ENCODE measurements around the gene CDC42EP2. TPM values are rescaled to one million over a fixed set of nuclear protein-coding genes. Genes with fewer than 3 reads are reported as not detected.
A peak's percentile ranks its signal among the peaks of the same experiment; 100 is the strongest.

CDC42EP2 gene
- total and polyA plus RNA-seq, 2 of the 13 experiments (the other 11 are each of a cell fraction or from before 2014, with no cell fraction given): 2.3 to 7.1 TPM

DNA sequence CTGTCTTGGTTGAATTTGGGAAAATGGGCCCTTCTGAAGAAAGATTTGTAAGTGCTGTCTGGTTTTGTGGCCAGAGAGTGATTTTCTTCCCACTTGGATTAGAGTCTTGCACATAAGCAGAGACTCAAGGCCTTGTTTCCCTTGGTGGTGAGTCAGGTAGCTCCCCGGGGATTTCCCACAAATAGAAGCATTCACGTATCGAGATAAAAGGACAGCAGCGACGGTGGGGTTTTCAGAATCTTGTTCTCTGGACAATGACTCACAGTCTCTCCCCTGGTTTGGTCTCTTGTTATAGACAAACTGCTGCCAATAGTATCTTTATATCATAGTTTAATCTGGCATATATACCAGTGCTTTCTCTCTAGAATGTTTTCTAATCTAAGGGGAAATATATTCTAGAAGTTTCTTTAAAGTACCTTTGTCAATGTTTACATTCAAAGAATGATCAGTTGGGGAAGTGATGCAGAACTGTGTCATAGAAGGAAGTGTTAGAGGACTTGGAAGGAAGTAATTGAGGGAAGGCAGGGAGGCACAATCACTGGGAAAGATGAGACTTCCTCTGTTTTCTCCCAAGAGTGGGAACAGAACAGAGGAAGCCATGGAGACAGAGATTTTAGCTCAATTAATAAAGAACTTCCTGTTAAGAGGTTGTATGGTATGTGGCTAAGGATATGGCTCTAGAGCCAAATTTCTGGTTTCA lies 34.8 kb upstream of the CDC42EP2 start:
- Histone ChIP-seq H3K27me3 (ENCODE audit: control insufficient read depth in 1 of 2, insufficient read depth in 2 of 2, low read length in 2 of 2) (no peaks in the 10 kb centered on the region), H3K27ac (ENCODE audit: extremely low read length, insufficient read depth, low read length) (no peak overlapping the region), H3K4me2 (ENCODE audit: low read depth, low read length) (no peak overlapping the region), H3K4me3 (replicated peaks in 1 of 3; ENCODE audit: insufficient read depth in 1 of 3, low read depth in 2 of 3, low read length in 3 of 3) (no peak overlapping the region), H2AFZ (ENCODE audit: low read length) (no peak overlapping the region), H4K20me1 (ENCODE audit: insufficient read depth, low read length) (no peaks in the 10 kb centered on the region), H3K4me1 (ENCODE audit: insufficient read depth, low read length) (peaks cover 20% of the 10 kb centered on the region), H3K36me3 (replicated peaks in 1 of 2; ENCODE audit: control insufficient read depth in 1 of 2, insufficient read depth in 2 of 2, low read length in 2 of 2) (peaks cover 10 to 43% of the 10 kb centered on the region in 2 experiments; a peak in 4 of 5 replicates), H3K9me3 (ENCODE audit: low read length) (no peaks in the 10 kb centered on the region), H3K79me2 (ENCODE audit: insufficient read depth, low read length) (no peaks in the 10 kb centered on the region), H3K9ac (ENCODE audit: insufficient read depth, low read depth, low read length) (no peak overlapping the region)
- BruUV-seq (replicated peaks): no TSS peak
- CTCF ChIA-PET (ENCODE audit: low intra/inter-chr PET ratio, low total read pairs): no interaction called here
- TF ChIP-seq FOSL2 (CRISPR knock-in tag; IDR thresholded peaks at IDR 0.05): peak; percentile 43; the same call in 1 of the 2 replicates
- no peak for TF ChIP-seq ZNF24 (IDR thresholded peaks at IDR 0.05)
- in situ Hi-C loops (cut with HindIII; ENCODE audit: extremely low pct_ligation_motif_present, low pct_unique_long_range_greater_than_20kb) (loop anchor here (5.0 kb wide), 1 partner anchor 37 kb away; no protein-coding TSS in a partner anchor), intact Hi-C loops (cut with micrococcal nuclease; ENCODE audit: unreplicated experiment) (no loop called here)
- WGBS (ENCODE audit: low lambda C conversion rate): 76% methylated on average over 5 of the region's 5 CpGs
- POLR2A ChIA-PET: interaction anchor here (2.2 kb wide), 1 partner anchor 34 kb away, joined by 13 read pairs; the partner anchor contains the start of gene CDC42EP2
- FAIRE-seq: no peak
- ATAC-seq: no peak
- peak; percentile 24 for DNase-seq (ENCODE audit: low spot score)

DNA sequence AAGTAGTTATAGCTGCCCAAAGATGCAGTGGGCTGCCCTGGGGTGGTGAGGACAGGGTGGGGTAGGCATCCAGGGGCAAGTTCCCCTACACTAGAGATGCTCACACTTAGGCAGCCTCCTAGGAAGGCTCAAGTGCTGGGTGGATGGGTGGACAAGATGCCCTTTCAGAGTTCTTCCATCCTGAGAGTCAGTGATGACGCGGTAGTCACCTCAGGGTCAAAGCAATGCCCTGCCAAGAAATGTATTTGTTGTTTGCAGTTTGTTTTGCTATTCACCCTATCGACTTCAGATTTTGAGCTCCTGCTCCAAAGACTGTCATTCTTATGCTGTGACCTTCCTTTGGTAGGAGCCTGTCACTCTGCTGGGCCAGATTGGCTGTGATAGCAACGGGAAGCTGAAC lies 34.0 kb upstream of the CDC42EP2 start:
- H3K9ac ChIP-seq (ENCODE audit: insufficient read depth, low read depth, low read length): no peak overlapping the region
- no peaks in the 10 kb centered on the region for H3K79me2 ChIP-seq (ENCODE audit: insufficient read depth, low read length)
- no peak overlapping the region for H3K27ac ChIP-seq (ENCODE audit: extremely low read length, insufficient read depth, low read length)
- no peak overlapping the region for H3K4me2 ChIP-seq (ENCODE audit: low read depth, low read length)
- intact Hi-C loops (cut with micrococcal nuclease; ENCODE audit: unreplicated experiment): no loop called here
- H3K4me1 ChIP-seq (ENCODE audit: insufficient read depth, low read length): peaks cover 13% of the 10 kb centered on the region
- no peaks in the 10 kb centered on the region for H4K20me1 ChIP-seq (ENCODE audit: insufficient read depth, low read length)
- H3K36me3 ChIP-seq (replicated peaks in 1 of 2; ENCODE audit: control insufficient read depth in 1 of 2, insufficient read depth in 2 of 2, low read length in 2 of 2): peaks cover 11 to 44% of the 10 kb centered on the region in 2 experiments; a peak in 4 of 5 replicates
- no TSS peak for BruUV-seq (replicated peaks)
- in situ Hi-C loops (cut with HindIII; ENCODE audit: extremely low pct_ligation_motif_present, low pct_unique_long_range_greater_than_20kb): no loop called here
- H3K27me3 ChIP-seq (ENCODE audit: control insufficient read depth in 1 of 2, insufficient read depth in 2 of 2, low read length in 2 of 2): no peaks in the 10 kb centered on the region
- H2AFZ ChIP-seq (ENCODE audit: low read length): no peak overlapping the region
- CTCF ChIA-PET (ENCODE audit: low intra/inter-chr PET ratio, low total read pairs): no interaction called here
- no peaks in the 10 kb centered on the region for H3K9me3 ChIP-seq (ENCODE audit: low read length)
- 95% methylated on average over 4 of the region's 4 CpGs for WGBS (ENCODE audit: low lambda C conversion rate)
- FAIRE-seq (no peak), ATAC-seq (no peak), DNase-seq (ENCODE audit: low spot score) (no peak)
- no peak overlapping the region for H3K4me3 ChIP-seq (replicated peaks in 1 of 3; ENCODE audit: insufficient read depth in 1 of 3, low read depth in 2 of 3, low read length in 3 of 3)
- POLR2A ChIA-PET: no interaction called here
- TF ChIP-seq, protein P1, sequence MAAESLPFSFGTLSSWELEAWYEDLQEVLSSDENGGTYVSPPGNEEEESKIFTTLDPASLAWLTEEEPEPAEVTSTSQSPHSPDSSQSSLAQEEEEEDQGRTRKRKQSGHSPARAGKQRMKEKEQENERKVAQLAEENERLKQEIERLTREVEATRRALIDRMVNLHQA (CRISPR knock-in tag; IDR thresholded peaks at IDR 0.05): no peak
- TF ChIP-seq, protein P2, sequence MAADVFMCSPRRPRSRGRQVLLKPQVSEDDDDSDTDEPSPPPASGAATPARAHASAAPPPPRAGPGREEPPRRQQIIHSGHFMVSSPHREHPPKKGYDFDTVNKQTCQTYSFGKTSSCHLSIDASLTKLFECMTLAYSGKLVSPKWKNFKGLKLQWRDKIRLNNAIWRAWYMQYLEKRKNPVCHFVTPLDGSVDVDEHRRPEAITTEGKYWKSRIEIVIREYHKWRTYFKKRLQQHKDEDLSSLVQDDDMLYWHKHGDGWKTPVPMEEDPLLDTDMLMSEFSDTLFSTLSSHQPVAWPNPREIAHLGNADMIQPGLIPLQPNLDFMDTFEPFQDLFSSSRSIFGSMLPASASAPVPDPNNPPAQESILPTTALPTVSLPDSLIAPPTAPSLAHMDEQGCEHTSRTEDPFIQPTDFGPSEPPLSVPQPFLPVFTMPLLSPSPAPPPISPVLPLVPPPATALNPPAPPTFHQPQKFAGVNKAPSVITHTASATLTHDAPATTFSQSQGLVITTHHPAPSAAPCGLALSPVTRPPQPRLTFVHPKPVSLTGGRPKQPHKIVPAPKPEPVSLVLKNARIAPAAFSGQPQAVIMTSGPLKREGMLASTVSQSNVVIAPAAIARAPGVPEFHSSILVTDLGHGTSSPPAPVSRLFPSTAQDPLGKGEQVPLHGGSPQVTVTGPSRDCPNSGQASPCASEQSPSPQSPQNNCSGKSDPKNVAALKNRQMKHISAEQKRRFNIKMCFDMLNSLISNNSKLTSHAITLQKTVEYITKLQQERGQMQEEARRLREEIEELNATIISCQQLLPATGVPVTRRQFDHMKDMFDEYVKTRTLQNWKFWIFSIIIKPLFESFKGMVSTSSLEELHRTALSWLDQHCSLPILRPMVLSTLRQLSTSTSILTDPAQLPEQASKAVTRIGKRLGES (CRISPR knock-in tag; IDR thresholded peaks at IDR 0.05; ENCODE audit: borderline replicate concordance): no peak
- TF ChIP-seq ZNF619 (CRISPR knock-in tag; IDR thresholded peaks at IDR 0.05) (no peak), ATF7 (IDR thresholded peaks at IDR 0.05) (no peak), ATF7 (CRISPR knock-in tag; IDR thresholded peaks at IDR 0.05) (no peak)
- TF ChIP-seq, protein P3, sequence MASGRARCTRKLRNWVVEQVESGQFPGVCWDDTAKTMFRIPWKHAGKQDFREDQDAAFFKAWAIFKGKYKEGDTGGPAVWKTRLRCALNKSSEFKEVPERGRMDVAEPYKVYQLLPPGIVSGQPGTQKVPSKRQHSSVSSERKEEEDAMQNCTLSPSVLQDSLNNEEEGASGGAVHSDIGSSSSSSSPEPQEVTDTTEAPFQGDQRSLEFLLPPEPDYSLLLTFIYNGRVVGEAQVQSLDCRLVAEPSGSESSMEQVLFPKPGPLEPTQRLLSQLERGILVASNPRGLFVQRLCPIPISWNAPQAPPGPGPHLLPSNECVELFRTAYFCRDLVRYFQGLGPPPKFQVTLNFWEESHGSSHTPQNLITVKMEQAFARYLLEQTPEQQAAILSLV (CRISPR knock-in tag; IDR thresholded peaks at IDR 0.05; ENCODE audit: borderline replicate concordance): no peak
- TF ChIP-seq, protein P4, sequence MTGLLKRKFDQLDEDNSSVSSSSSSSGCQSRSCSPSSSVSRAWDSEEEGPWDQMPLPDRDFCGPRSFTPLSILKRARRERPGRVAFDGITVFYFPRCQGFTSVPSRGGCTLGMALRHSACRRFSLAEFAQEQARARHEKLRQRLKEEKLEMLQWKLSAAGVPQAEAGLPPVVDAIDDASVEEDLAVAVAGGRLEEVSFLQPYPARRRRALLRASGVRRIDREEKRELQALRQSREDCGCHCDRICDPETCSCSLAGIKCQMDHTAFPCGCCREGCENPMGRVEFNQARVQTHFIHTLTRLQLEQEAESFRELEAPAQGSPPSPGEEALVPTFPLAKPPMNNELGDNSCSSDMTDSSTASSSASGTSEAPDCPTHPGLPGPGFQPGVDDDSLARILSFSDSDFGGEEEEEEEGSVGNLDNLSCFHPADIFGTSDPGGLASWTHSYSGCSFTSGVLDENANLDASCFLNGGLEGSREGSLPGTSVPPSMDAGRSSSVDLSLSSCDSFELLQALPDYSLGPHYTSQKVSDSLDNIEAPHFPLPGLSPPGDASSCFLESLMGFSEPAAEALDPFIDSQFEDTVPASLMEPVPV (CRISPR knock-in tag; IDR thresholded peaks at IDR 0.05): no peak
- TF ChIP-seq, protein P5, sequence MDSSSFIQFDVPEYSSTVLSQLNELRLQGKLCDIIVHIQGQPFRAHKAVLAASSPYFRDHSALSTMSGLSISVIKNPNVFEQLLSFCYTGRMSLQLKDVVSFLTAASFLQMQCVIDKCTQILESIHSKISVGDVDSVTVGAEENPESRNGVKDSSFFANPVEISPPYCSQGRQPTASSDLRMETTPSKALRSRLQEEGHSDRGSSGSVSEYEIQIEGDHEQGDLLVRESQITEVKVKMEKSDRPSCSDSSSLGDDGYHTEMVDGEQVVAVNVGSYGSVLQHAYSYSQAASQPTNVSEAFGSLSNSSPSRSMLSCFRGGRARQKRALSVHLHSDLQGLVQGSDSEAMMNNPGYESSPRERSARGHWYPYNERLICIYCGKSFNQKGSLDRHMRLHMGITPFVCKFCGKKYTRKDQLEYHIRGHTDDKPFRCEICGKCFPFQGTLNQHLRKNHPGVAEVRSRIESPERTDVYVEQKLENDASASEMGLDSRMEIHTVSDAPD (CRISPR knock-in tag; IDR thresholded peaks at IDR 0.05): no peak
